Lower leg skin (tissue), 4 donors: ENCODE measurements around the gene PDE6A. TPM values are rescaled to one million over a fixed set of nuclear protein-coding genes. Genes with fewer than 3 reads are reported as not detected.

Source experiments
- DNase-seq, 2 donors: peaks; one replicate each; pipeline ENCODE4 v3.0.0-alpha.2; 2019; ENCODE audit warnings: low spot score in 2 of 2
- H3K4me3 ChIP-seq: fragments of 200-600 bp; sonication (generic); 2 replicates; pipeline ENCODE4 v1.5.1; 2017; ENCODE audit warnings: mild to moderate bottlenecking, low read depth; ENCODE audit not compliant: poor library complexity, severe bottlenecking
- CTCF ChIP-seq, 3 donors: fragments of 450-650 bp; IDR thresholded peaks; one replicate each; pipeline ENCODE4 v1.5.1; 2016; ENCODE audit warnings: antibody characterized with exemption in 3 of 3, mild to moderate bottlenecking in 3 of 3, moderate library complexity in 2 of 3
- POLR2A ChIP-seq, 2 donors: fragments of 450-650 bp; IDR thresholded peaks; one replicate each; pipeline ENCODE4 v1.6.1; 2016 to 2017; ENCODE audit warnings: antibody characterized with exemption in 2 of 2, mild to moderate bottlenecking in 1 of 2, moderate library complexity in 1 of 2
- WGBS, 2 donors: methylation state at CpG; one replicate each; pipeline ENCODE4 v1.1.5; 2018; 5-methylcytosine and 5-hydroxymethylcytosine counted together
- intact Hi-C: fragments of 100-400 bp; cut with DNase I; formaldehyde crosslinking; loops from one replicate; pipeline ENCODE4 v1.15.0; 2023; ENCODE audit warnings: low total_unique reads
- total RNA-seq, 4 donors: library from RNA; depleted of rRNA; stranded (reverse); fragments of >200 nt; gene quantifications; one replicate each; pipeline ENCODE4 v1.1.0, GENCODE V29; 2016

The PDE6A gene
- total RNA-seq, 4 donors from 2014 or later = 0.04 to 1.0 (median 0.49) TPM; not detected in 1

- WGBS, 2 donors = 75 to 87% methylated on average over 4 of the region's 4 CpGs
- no peak overlapping the region for H3K4me3 ChIP-seq
- TF ChIP-seq POLR2A (IDR thresholded peaks at IDR 0.05) = no peak
- TF ChIP-seq CTCF (IDR thresholded peaks at IDR 0.05) = no peak
- no peak for DNase-seq
- intact Hi-C loops = no loop called here
Observed at GRCh38 chr5:149902177-149902576, 42.4 kb downstream of the PDE6A start.

- TF ChIP-seq POLR2A (IDR thresholded peaks at IDR 0.05) (no peak), CTCF (IDR thresholded peaks at IDR 0.05) (no peak)
- no peak overlapping the region for H3K4me3 ChIP-seq
- DNase-seq = no peak
Observed at GRCh38 chr5:149901511-149901910, 43.1 kb downstream of the PDE6A start.

GRCh38 chr5:149900390-149900789 is 44.2 kb downstream of the PDE6A start:
- H3K4me3 ChIP-seq = no peak overlapping the region
- 44 to 48% methylated on average over 2 of the region's 2 CpGs for WGBS, 2 donors
- intact Hi-C loops = no loop called here
- TF ChIP-seq POLR2A (IDR thresholded peaks at IDR 0.05) = no peak
- TF ChIP-seq CTCF (IDR thresholded peaks at IDR 0.05) = no peak
- no peak for DNase-seq

More at GRCh38 chr5:149901511-149901910, 43.1 kb downstream of the PDE6A start:
- 86% methylated on average over 2 of the region's 2 CpGs for WGBS, 2 donors
- intact Hi-C loops = no loop called here

- H3K4me3 ChIP-seq = no peak overlapping the region
- DNase-seq = no peak
- TF ChIP-seq POLR2A (IDR thresholded peaks at IDR 0.05) (no peak), CTCF (IDR thresholded peaks at IDR 0.05) (no peak)
- 96 to 100% methylated on average over 1 of the region's 1 CpG for WGBS, 2 donors
- intact Hi-C loops = no loop called here
Observed at GRCh38 chr5:149898811-149899210, 45.8 kb downstream of the PDE6A start.

GRCh38 chr5:149895416-149896345 is 48.9 kb downstream of the PDE6A start:
- intact Hi-C loops = no loop called here
- TF ChIP-seq CTCF (IDR thresholded peaks at IDR 0.05) (no peak), POLR2A (IDR thresholded peaks at IDR 0.05) (no peak)
- DNase-seq = no peak
- WGBS, 2 donors = 46 to 55% methylated on average over 7 of the region's 7 CpGs
- no peak overlapping the region for H3K4me3 ChIP-seq
